Neural cell (in vitro differentiated cells): ENCODE results near the gene SHROOM4. TPM values are rescaled to one million over a fixed set of nuclear protein-coding genes. Genes with fewer than 3 reads are reported as not detected.

ENCODE experiments used
- H2AFZ ChIP-seq: fragments of 200-600, 300-800 bp; sonication (generic), shearing (Covaris generic); 2 replicates; pipeline ENCODE4 v1.6.0; 2014; ENCODE audit warnings: low read depth, mild to moderate bottlenecking, antibody characterized with exemption, low read length, moderate library complexity
- H3F3A ChIP-seq: fragments of 200-600 bp; shearing (Covaris generic); 2 replicates; pipeline ENCODE4 v1.6.1; 2016; ENCODE audit warnings: mild to moderate bottlenecking, moderate library complexity, mixed read lengths, antibody characterized with exemption, low read length; ENCODE audit not compliant: insufficient read depth, poor library complexity, severe bottlenecking
- H3K27ac ChIP-seq: fragments of 200-600, 300-800 bp; sonication (generic), shearing (Covaris generic); 2 replicates; pipeline ENCODE4 v1.5.1; 2014; ENCODE audit warnings: mild to moderate bottlenecking, low read length, moderate library complexity
- H3K27me3 ChIP-seq: fragments of 300-800, 200-600 bp; sonication (generic), shearing (Covaris generic); 2 replicates; pipeline ENCODE4 v1.6.0; 2014; ENCODE audit warnings: mild to moderate bottlenecking, low read depth, low read length, moderate library complexity; ENCODE audit not compliant: insufficient read depth
- H3K36me3 ChIP-seq: fragments of 300-800, 200-600 bp; sonication (generic), shearing (Covaris generic); 2 replicates; pipeline ENCODE4 v1.5.1; 2014; ENCODE audit warnings: mild to moderate bottlenecking, antibody characterized with exemption, low read length, moderate library complexity; ENCODE audit not compliant: insufficient read depth
- H3K4me2 ChIP-seq: fragments of 300-800, 200-600 bp; sonication (generic), shearing (Covaris generic); 2 replicates; pipeline ENCODE4 v1.6.0; 2014; ENCODE audit warnings: mild to moderate bottlenecking, low read length
- H3K4me3 ChIP-seq: fragments of 300-800, 200-600 bp; sonication (generic), shearing (Covaris generic); 2 replicates; pipeline ENCODE4 v1.5.1; 2014; ENCODE audit warnings: mild to moderate bottlenecking, low read length, moderate library complexity
- H3K79me2 ChIP-seq: fragments of 200-600 bp; shearing (Covaris generic); replicated peaks from 2 replicates; pipeline ENCODE4 v1.6.0; 2014; ENCODE audit warnings: mild to moderate bottlenecking, low read length, moderate library complexity; ENCODE audit not compliant: insufficient read depth
- H3K9ac ChIP-seq: fragments of 300-800, 200-600 bp; sonication (generic), shearing (Covaris generic); 2 replicates; pipeline ENCODE4 v1.6.1; 2016; ENCODE audit warnings: mild to moderate bottlenecking, low read length, mixed read lengths
- H3K9me2 ChIP-seq: fragments of 200-600 bp; shearing (Covaris generic); 2 replicates; pipeline ENCODE4 v1.6.1; 2016; ENCODE audit warnings: mild to moderate bottlenecking, low read length, mixed read lengths; ENCODE audit not compliant: insufficient read depth
- H3K9me3 ChIP-seq: fragments of 200-600, 300-800 bp; sonication (generic), shearing (Covaris generic); 2 replicates; pipeline ENCODE4 v1.6.1; 2016; ENCODE audit warnings: mild to moderate bottlenecking, mixed run types, low read length, moderate library complexity, mixed read lengths
- H4K20me1 ChIP-seq: fragments of 200-600 bp; shearing (Covaris generic); 2 replicates; pipeline ENCODE4 v1.6.1; 2016; ENCODE audit warnings: mild to moderate bottlenecking, mixed run types; ENCODE audit not compliant: insufficient read depth
- CTCF ChIP-seq: fragments of 450-650 bp; IDR thresholded peaks from 2 replicates; pipeline ENCODE4 v1.5.1; 2014; ENCODE audit warnings: antibody characterized with exemption, mild to moderate bottlenecking, moderate library complexity; ENCODE audit not compliant: poor library complexity, severe bottlenecking
- EP300 ChIP-seq: fragments of 450-650 bp; conservative IDR thresholded peaks from 2 replicates; pipeline ENCODE4 v1.6.1; 2014; ENCODE audit warnings: antibody characterized with exemption, mild to moderate bottlenecking, moderate library complexity; ENCODE audit not compliant: poor library complexity, severe bottlenecking
- EZH2 ChIP-seq: fragments of 200-600, 300-800 bp; shearing (Covaris generic), sonication (generic); IDR thresholded peaks from 2 replicates; pipeline ENCODE4 v1.6.1; 2014; ENCODE audit warnings: antibody characterized with exemption, low read length, borderline replicate concordance, mild to moderate bottlenecking; ENCODE audit not compliant: insufficient read depth, poor library complexity, severe bottlenecking
- MXI1 ChIP-seq: fragments of 450-650 bp; conservative IDR thresholded peaks from 2 replicates; pipeline ENCODE4 v1.6.1; 2014; ENCODE audit warnings: antibody characterized with exemption, mild to moderate bottlenecking; ENCODE audit not compliant: poor library complexity, severe bottlenecking
- POLR2AphosphoS5 ChIP-seq: IDR thresholded peaks from 2 replicates; pipeline ENCODE4 v1.6.1; 2012
- RAD21 ChIP-seq: fragments of 450-650 bp; conservative IDR thresholded peaks from 2 replicates; pipeline ENCODE4 v1.6.1; 2014; ENCODE audit warnings: antibody characterized with exemption, mild to moderate bottlenecking, moderate library complexity
- REST ChIP-seq: IDR thresholded peaks from 2 replicates; pipeline ENCODE4 v1.6.1; 2012; ENCODE audit warnings: borderline replicate concordance
- SMC3 ChIP-seq: fragments of 450-650 bp; conservative IDR thresholded peaks from 2 replicates; pipeline ENCODE4 v1.6.1; 2014; ENCODE audit warnings: antibody characterized with exemption, mild to moderate bottlenecking, moderate library complexity; ENCODE audit not compliant: poor library complexity
- TAF1 ChIP-seq: IDR thresholded peaks from 2 replicates; pipeline ENCODE4 v1.6.1; 2012; ENCODE audit warnings: low read depth
- polyA plus RNA-seq: library from polyadenylated mRNA; depleted of rRNA; stranded (reverse); fragments of >200 nt; gene quantifications from 2 replicates; pipeline ENCODE4 v1.2.3, GENCODE V29; 2014

The SHROOM4 gene
- polyA plus RNA-seq, 1 donor from 2014 or later = 1.4 TPM

DNA sequence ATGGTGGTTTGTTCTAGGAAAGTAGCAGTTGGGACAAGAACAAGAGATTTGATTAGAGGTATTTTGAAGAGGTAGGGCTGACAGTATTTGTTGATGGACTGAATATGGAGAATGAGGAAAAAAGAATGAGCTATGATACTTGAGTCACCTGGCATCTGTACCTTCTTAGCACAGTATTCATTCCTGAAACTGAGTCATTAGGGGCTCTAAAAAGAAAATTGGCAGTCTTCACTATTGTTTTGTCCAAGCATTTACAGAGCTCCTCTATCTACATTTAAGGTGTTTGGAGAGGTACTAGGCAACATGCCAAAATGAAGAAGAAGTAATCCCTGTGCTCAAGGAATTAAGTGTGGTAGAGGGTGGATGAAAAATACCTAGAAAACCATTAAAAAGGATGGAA is 165.8 kb downstream of the SHROOM4 start:
- no peaks in the 10 kb centered on the region for H3K36me3 ChIP-seq
- no peaks in the 10 kb centered on the region for H4K20me1 ChIP-seq
- no peaks in the 10 kb centered on the region for H3K27me3 ChIP-seq
- H3K27ac ChIP-seq = no peak overlapping the region
- H3K79me2 ChIP-seq = no peaks in the 10 kb centered on the region
- no peak overlapping the region for H3K4me2 ChIP-seq
- H3K9me2 ChIP-seq = no peaks in the 10 kb centered on the region
- H3F3A ChIP-seq = no peaks in the 10 kb centered on the region
- no peaks in the 10 kb centered on the region for H3K9me3 ChIP-seq
- TF ChIP-seq CTCF (no peak), REST (no peak), POLR2AphosphoS5 (no peak), EZH2 (no peak), SMC3 (no peak), EP300 (no peak), TAF1 (no peak), RAD21 (no peak), MXI1 (no peak)
- no peak overlapping the region for H3K9ac ChIP-seq
- no peak overlapping the region for H2AFZ ChIP-seq
- H3K4me3 ChIP-seq = no peak overlapping the region

GRCh38 chrX:50644496-50644895 is 169.5 kb downstream of the SHROOM4 start:
- H3K4me2 ChIP-seq = no peak overlapping the region
- H3K9ac ChIP-seq = no peak overlapping the region
- H4K20me1 ChIP-seq = no peaks in the 10 kb centered on the region
- no peaks in the 10 kb centered on the region for H3K79me2 ChIP-seq
- H3F3A ChIP-seq = no peaks in the 10 kb centered on the region
- H2AFZ ChIP-seq = no peak overlapping the region
- no peak overlapping the region for H3K27ac ChIP-seq
- no peaks in the 10 kb centered on the region for H3K9me2 ChIP-seq
- no peak overlapping the region for H3K4me3 ChIP-seq
- no peaks in the 10 kb centered on the region for H3K9me3 ChIP-seq
- H3K36me3 ChIP-seq = no peaks in the 10 kb centered on the region
- no peaks in the 10 kb centered on the region for H3K27me3 ChIP-seq
- TF ChIP-seq MXI1 (no peak), SMC3 (no peak), RAD21 (no peak), TAF1 (no peak)

GRCh38 chrX:50643525-50644137 is 170.4 kb downstream of the SHROOM4 start:
- Histone ChIP-seq H3K4me3 (no peak overlapping the region), H3K9me3 (no peaks in the 10 kb centered on the region), H3K79me2 (no peaks in the 10 kb centered on the region), H3K4me2 (no peak overlapping the region), H3K27me3 (no peaks in the 10 kb centered on the region), H3K9me2 (no peaks in the 10 kb centered on the region), H3K27ac (no peak overlapping the region), H3F3A (no peaks in the 10 kb centered on the region), H3K9ac (no peak overlapping the region), H4K20me1 (no peaks in the 10 kb centered on the region), H2AFZ (no peak overlapping the region), H3K36me3 (no peaks in the 10 kb centered on the region)
- TF ChIP-seq POLR2AphosphoS5 (no peak), SMC3 (no peak), TAF1 (no peak), EP300 (no peak), RAD21 (no peak), MXI1 (no peak), CTCF (no peak), EZH2 (no peak), REST (no peak)
